Thyroid gland (tissue), 4 donors: Measurements from ENCODE around the gene SREBF1. TPM values are rescaled to one million over a fixed set of nuclear protein-coding genes. Genes with fewer than 3 reads are reported as not detected.

ENCODE experiments used
- DNase-seq, 2 donors: peaks; one replicate each; pipeline ENCODE4 v3.0.0-alpha.2; 2019
- H3K27ac ChIP-seq, 3 donors: fragments of 200-600 bp; sonication (generic); 1 replicate in 2 of 3; 2 replicates in 1 of 3; pipeline ENCODE4 v1.5.1; 2016 to 2019; ENCODE audit warnings: mild to moderate bottlenecking in 1 of 3, moderate library complexity in 1 of 3
- H3K27me3 ChIP-seq: fragments of 200-600 bp; sonication (generic); one replicate; pipeline ENCODE4 v1.5.1; 2019
- H3K36me3 ChIP-seq, 2 donors: fragments of 200-600 bp; sonication (generic); one replicate each; pipeline ENCODE4 v1.5.1; 2016 to 2019
- H3K4me1 ChIP-seq, 2 donors: fragments of 200-600 bp; sonication (generic); one replicate each; pipeline ENCODE4 v1.5.1; 2017 to 2019
- H3K4me3 ChIP-seq, 3 donors: fragments of 200-600 bp; sonication (generic); replicated peaks in 1 of 3; 1 replicate in 2 of 3; 2 replicates in 1 of 3; pipeline ENCODE4 v1.5.1; 2016; ENCODE audit warnings: mild to moderate bottlenecking in 1 of 3
- H3K9me3 ChIP-seq: fragments of 200-600 bp; sonication (generic); one replicate; pipeline ENCODE4 v1.5.1; 2017
- POLR2A ChIP-seq, 2 donors: fragments of 450-650 bp; IDR thresholded peaks; one replicate each; pipeline ENCODE4 v1.6.1; 2017; ENCODE audit warnings: antibody characterized with exemption in 2 of 2, mild to moderate bottlenecking in 2 of 2, moderate library complexity in 1 of 2
- WGBS, 2 donors: methylation state at CpG; one replicate each; pipeline ENCODE4 v1.1.5; 2017; 5-methylcytosine and 5-hydroxymethylcytosine counted together
- intact Hi-C: fragments of 100-400 bp; cut with DNase I; formaldehyde crosslinking; loops from one replicate; pipeline ENCODE4 v1.15.1; 2023
- total RNA-seq, 4 donors: library from RNA; depleted of rRNA; stranded (reverse); fragments of >200 nt; gene quantifications; one replicate each; pipeline ENCODE4 v1.2.3, GENCODE V29; 2016
- TF ChIP-seq, protein P1 (sequence below), 6 experiments: fragments of 200-600 bp in 3 of 6; fragments of 450-650 bp in 3 of 6; sonication (generic) in 3 of 6; IDR thresholded peaks; one replicate each; pipeline ENCODE4 v1.5.1; 2016 to 2019; ENCODE audit warnings: antibody characterized with exemption in 6 of 6, mild to moderate bottlenecking in 2 of 6, inconsistent platforms in 1 of 6, moderate library complexity in 1 of 6

The SREBF1 gene
- total RNA-seq, 4 donors from 2014 or later, result 44.6 to 89.4 (median 63.0) TPM

DNA sequence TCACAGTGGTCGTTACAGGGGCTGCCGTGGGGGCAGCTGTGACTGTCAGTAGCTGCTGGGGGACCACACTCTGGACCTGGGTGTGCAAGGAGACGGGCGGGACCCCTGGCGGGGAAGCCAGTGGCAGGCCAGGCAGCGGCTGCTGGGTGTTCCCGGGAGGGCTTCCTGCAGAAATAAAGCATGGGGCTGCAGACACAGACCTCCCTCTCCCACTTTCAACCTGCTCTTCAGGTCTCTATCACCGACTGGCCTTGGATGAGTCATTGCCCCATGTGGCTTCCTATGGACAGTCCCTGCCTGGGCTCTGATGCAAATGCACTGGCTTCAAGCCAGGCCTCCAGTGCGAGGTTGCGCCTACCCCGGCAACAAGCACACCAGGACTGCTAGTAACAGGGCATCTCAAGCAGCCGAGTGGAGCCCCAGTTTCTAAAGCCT, 17.2 kb downstream of the SREBF1 start:
- TF ChIP-seq, protein P1, sequence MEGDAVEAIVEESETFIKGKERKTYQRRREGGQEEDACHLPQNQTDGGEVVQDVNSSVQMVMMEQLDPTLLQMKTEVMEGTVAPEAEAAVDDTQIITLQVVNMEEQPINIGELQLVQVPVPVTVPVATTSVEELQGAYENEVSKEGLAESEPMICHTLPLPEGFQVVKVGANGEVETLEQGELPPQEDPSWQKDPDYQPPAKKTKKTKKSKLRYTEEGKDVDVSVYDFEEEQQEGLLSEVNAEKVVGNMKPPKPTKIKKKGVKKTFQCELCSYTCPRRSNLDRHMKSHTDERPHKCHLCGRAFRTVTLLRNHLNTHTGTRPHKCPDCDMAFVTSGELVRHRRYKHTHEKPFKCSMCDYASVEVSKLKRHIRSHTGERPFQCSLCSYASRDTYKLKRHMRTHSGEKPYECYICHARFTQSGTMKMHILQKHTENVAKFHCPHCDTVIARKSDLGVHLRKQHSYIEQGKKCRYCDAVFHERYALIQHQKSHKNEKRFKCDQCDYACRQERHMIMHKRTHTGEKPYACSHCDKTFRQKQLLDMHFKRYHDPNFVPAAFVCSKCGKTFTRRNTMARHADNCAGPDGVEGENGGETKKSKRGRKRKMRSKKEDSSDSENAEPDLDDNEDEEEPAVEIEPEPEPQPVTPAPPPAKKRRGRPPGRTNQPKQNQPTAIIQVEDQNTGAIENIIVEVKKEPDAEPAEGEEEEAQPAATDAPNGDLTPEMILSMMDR (IDR thresholded peaks at IDR 0.05), result no peak
- no peak for TF ChIP-seq POLR2A (IDR thresholded peaks at IDR 0.05)
- peaks cover 18 to 44% of the 10 kb centered on the region in 2 donors for H3K36me3 ChIP-seq
- peaks cover 23 to 57% of the 10 kb centered on the region in 2 donors for H3K4me1 ChIP-seq
- intact Hi-C loops, result loop anchor here (10.0 kb wide), 1 partner anchor 95 kb away; no protein-coding TSS in a partner anchor
- H3K4me3 ChIP-seq, result no peak overlapping the region
- H3K27me3 ChIP-seq, result no peaks in the 10 kb centered on the region
- DNase-seq, result no peak
- no peaks in the 10 kb centered on the region for H3K9me3 ChIP-seq
- no peak overlapping the region for H3K27ac ChIP-seq
- WGBS, 2 donors, result 74 to 85% methylated on average over 8 to 9 of the region's 12 CpGs

DNA sequence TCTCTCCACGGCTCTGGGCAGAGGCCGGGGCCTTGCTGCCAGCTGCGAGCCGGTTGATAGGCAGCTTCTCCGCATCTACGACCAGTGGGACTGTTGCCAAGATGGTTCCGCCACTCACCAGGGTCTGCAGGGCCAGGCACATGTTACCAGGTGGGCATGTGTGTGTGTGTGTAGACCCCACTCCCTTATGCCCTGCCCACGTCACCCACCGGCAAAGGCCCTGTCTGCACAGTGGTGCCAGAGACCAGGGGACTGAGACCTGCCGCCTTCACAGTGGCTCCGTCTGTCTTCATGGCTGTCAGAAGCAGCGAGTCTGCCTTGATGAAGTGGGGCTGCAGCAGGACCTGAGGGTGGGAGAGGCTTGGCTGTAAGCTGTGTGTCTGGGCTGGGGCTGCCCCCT, 17.7 kb downstream of the SREBF1 start:
- Histone ChIP-seq H3K4me3 (no peak overlapping the region), H3K9me3 (no peaks in the 10 kb centered on the region), H3K27ac (no peak overlapping the region), H3K36me3 (peaks cover 18 to 48% of the 10 kb centered on the region in 2 donors), H3K4me1 (peaks cover 18 to 57% of the 10 kb centered on the region in 2 donors), H3K27me3 (no peaks in the 10 kb centered on the region)
- DNase-seq, result no peak
- intact Hi-C loops, result loop anchor here (10.0 kb wide), 1 partner anchor 96 kb away; no protein-coding TSS in a partner anchor
- WGBS, 2 donors, result 91 to 92% methylated on average over 9 to 11 of the region's 12 CpGs
- no peak for TF ChIP-seq POLR2A (IDR thresholded peaks at IDR 0.05)
- TF ChIP-seq, protein P1 (IDR thresholded peaks at IDR 0.05), result no peak

DNA sequence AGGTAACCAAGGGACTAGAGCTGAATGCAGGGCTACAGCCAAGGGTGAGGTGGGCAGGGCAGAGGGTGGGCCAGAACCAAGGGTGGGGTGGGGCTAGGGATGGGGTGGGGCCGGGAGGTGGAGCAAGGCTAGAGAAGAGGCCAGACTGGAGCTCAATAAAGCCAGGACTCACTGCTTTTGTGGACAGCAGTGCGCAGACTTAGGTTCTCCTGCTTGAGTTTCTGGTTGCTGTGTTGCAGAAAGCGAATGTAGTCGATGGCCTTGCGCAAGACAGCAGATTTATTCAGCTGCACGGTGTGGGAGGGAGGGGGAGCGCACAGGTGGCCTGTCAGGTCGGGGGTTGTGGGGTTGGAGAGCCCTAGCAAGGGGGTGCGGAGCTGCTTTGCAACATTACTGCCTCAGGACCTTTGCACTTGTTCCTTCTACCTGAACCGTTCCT, 18.7 kb downstream of the SREBF1 start:
- H3K4me1 ChIP-seq, result peaks cover 11 to 53% of the 10 kb centered on the region in 2 donors
- no peak overlapping the region for H3K27ac ChIP-seq
- H3K9me3 ChIP-seq, result no peaks in the 10 kb centered on the region
- no peak overlapping the region for H3K4me3 ChIP-seq
- H3K36me3 ChIP-seq, result peaks cover 18 to 52% of the 10 kb centered on the region in 2 donors
- TF ChIP-seq POLR2A (IDR thresholded peaks at IDR 0.05), result no peak
- TF ChIP-seq, protein P1 (IDR thresholded peaks at IDR 0.05), result no peak
- 73 to 78% methylated on average over 10 of the region's 10 CpGs for WGBS, 2 donors
- peak; percentile 42 to 46 for DNase-seq
- intact Hi-C loops, result loop anchor here (10.0 kb wide), 1 partner anchor 97 kb away; no protein-coding TSS in a partner anchor
- no peaks in the 10 kb centered on the region for H3K27me3 ChIP-seq

DNA sequence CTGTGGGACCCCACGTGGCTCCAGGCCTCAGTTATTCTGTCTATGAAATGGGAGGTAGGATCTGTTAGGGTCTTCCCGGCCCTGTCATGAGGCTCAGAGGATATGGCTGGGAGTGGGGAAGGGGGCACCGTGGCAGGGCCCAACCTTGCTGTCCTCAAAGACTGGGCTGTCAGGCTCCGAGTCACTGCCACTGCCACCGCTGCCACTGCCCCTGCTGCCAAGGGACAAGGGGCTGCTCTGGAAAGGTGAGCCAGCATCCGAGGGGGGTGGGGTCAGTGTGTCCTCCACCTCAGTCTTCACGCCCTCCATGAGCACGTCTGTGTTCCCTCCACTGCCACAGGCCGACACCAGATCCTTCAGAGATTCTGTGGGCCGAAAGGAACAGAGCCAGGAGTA, 19.2 kb downstream of the SREBF1 start:
- no peak for DNase-seq
- 83 to 89% methylated on average over 2 to 10 of the region's 10 CpGs for WGBS, 2 donors
- no peak overlapping the region for H3K4me3 ChIP-seq
- no peaks in the 10 kb centered on the region for H3K27me3 ChIP-seq
- intact Hi-C loops, result loop anchor here (10.0 kb wide), 1 partner anchor 97 kb away; no protein-coding TSS in a partner anchor
- H3K9me3 ChIP-seq, result no peaks in the 10 kb centered on the region
- H3K36me3 ChIP-seq, result peaks cover 18 to 52% of the 10 kb centered on the region in 2 donors
- H3K4me1 ChIP-seq, result peaks cover 6 to 48% of the 10 kb centered on the region in 2 donors
- no peak overlapping the region for H3K27ac ChIP-seq
- TF ChIP-seq, protein P1 (IDR thresholded peaks at IDR 0.05), result no peak
- no peak for TF ChIP-seq POLR2A (IDR thresholded peaks at IDR 0.05)

DNA sequence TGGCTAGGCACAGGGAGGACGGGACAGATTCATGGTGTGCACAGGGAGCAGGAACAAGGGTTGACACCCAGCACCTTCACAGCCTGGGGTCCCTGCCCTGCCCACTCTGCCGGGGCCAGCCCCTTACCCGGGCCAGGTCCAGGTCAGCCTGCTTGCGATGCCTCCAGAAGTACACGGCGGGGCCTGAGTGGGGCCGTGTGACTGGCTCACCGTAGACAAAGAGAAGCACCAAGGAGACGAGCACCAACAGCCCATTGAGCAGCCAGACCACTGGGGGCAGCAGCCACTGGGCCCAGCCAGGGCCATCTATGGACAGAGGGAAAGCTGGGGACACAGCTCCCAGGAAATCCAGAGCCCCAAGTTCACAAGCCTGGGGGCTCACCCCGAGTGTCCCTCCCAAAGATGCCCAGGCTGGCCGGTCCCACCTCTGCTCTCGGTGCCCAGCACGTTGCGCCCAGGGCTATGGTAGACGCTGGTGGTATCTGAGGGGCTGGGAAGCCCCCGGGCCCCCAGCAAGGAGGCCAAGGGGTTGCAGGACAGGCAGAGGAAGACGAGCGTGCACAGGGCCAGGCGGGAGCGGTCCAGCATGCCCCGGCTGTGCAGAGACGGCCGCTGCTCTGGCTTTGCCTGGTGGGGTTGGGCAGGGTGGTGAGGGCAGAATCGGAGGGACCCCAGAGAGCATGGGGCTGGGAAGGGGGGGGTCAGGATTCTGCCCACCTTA, 19.8 kb downstream of the SREBF1 start:
- Histone ChIP-seq H3K4me3 (no peak overlapping the region), H3K27ac (no peak overlapping the region), H3K4me1 (peaks cover 2 to 44% of the 10 kb centered on the region in 2 donors), H3K36me3 (peaks cover 18 to 52% of the 10 kb centered on the region in 2 donors), H3K27me3 (no peaks in the 10 kb centered on the region), H3K9me3 (no peaks in the 10 kb centered on the region)
- 85 to 94% methylated on average over 12 to 14 of the region's 24 CpGs for WGBS, 2 donors
- DNase-seq, result no peak
- intact Hi-C loops, result loop anchor here (10.0 kb wide), 1 partner anchor 98 kb away; no protein-coding TSS in a partner anchor
- TF ChIP-seq, protein P1 (IDR thresholded peaks at IDR 0.05), result no peak
- TF ChIP-seq POLR2A (IDR thresholded peaks at IDR 0.05), result no peak
